Left lung (tissue), 10 donors: ENCODE data around the gene CRIM1. TPM values are rescaled to one million over a fixed set of nuclear protein-coding genes. Genes with fewer than 3 reads are reported as not detected.
A peak's percentile ranks its signal among the peaks of the same experiment; 100 is the strongest.

Source experiments
- ATAC-seq: fragments of 200-7000 bp; cut with Tn5 transposase; one replicate; pipeline ENCODE4 v1.9.1; 2020; ENCODE audit warnings: moderate library complexity
- DNase-seq, 4 donors: peaks; one replicate each; pipeline ENCODE4 v3.0.0-alpha.2; 2013 to 2020
- H3K27ac ChIP-seq, 2 donors: fragments of 200-600 bp; sonication (generic) in 1 of 2; one replicate each; pipeline versions ENCODE4 v1.5.0 to v1.8.0; 2020 to 2021
- H3K27me3 ChIP-seq, 2 donors: fragments of 200-600 bp; sonication (generic) in 1 of 2; one replicate each; pipeline versions ENCODE4 v1.5.0 to v1.8.0; 2020 to 2021
- H3K36me3 ChIP-seq, 2 donors: fragments of 200-600 bp; sonication (generic) in 1 of 2; one replicate each; pipeline versions ENCODE4 v1.5.0 to v1.8.0; 2020 to 2021
- H3K4me1 ChIP-seq, 2 donors: fragments of 200-600 bp; one replicate each; pipeline ENCODE4 v1.8.0; 2021
- H3K4me3 ChIP-seq, 2 donors: fragments of 200-600 bp; sonication (generic) in 1 of 2; one replicate each; pipeline versions ENCODE4 v1.5.0 to v1.8.0; 2020 to 2021; ENCODE audit warnings: mild to moderate bottlenecking in 1 of 2
- H3K9me3 ChIP-seq, 2 donors: fragments of 200-600 bp; sonication (generic) in 1 of 2; one replicate each; pipeline versions ENCODE4 v1.5.0 to v1.8.0; 2020 to 2021
- CTCF ChIP-seq, 2 donors: fragments of 200-600 bp; sonication (generic) in 1 of 2; IDR thresholded peaks; one replicate each; pipeline versions ENCODE4 v1.5.0 to v1.8.0; 2021; ENCODE audit warnings: antibody characterized with exemption in 2 of 2
- intact Hi-C, 2 donors: fragments of 100-400 bp; cut with DNase I; formaldehyde crosslinking; loops; one replicate each; pipeline versions ENCODE4 v1.11.2 to v1.14.2; 2022
- polyA plus RNA-seq, 6 donors: library from polyadenylated mRNA; unstranded; fragments of 120-200 nt; gene quantifications; one replicate each; pipeline ENCODE4 v1.2.1, GENCODE V29; 2013; ENCODE audit not compliant: insufficient read length in 6 of 6
- total RNA-seq, 2 donors: library from RNA; stranded (reverse); fragmentation: NEBNext Ultra II Directional; extraction: Animal tissue kit (Norgen Biotek cat#: 25700); gene quantifications; one replicate each; pipeline ENCODE4 v1.2.1, GENCODE V29; 2021
- donor health status: DM: no; HTN: yes; CAD: no.
- donor health status: DM: no; HTN: no; CAD: no.

CRIM1 gene
- total and polyA plus RNA-seq, 8 donors = 28.7 to 72.9 (median 31.4) TPM

- H3K4me1 ChIP-seq = peaks cover 13 to 24% of the 10 kb centered on the region in 2 donors
- TF ChIP-seq CTCF (IDR thresholded peaks at IDR 0.05) = no peak
- H3K27me3 ChIP-seq = no peaks in the 10 kb centered on the region
- peaks cover 0 to 9% of the 10 kb centered on the region in 2 donors for H3K36me3 ChIP-seq
- H3K9me3 ChIP-seq = no peaks in the 10 kb centered on the region
- H3K4me3 ChIP-seq = no peak overlapping the region
- no peak for DNase-seq
- intact Hi-C loops = no loop called here
- no peak overlapping the region for H3K27ac ChIP-seq
- ATAC-seq = no peak
These were observed 96.7 kb downstream of the CRIM1 start for GRCh38 chr2:36452260-36452659.

DNA sequence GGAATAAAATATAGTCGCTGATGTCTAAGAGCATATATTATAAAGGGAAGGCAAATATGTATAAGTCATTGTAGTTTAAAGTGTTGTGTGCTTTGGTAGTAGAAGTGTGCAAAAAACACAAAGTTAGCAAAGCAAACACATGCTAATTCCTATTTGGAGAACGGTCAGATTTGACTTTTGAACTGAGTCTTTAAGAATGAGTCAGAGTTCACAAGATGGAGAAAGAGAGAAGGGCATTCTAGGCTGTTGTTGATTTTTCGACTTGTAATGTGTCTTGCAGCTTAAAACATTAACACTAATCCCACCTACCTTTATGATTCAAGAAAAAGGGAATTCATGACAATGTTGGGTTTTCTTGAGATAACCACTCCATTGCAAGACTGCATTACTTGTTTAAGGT is 98.1 kb downstream of the CRIM1 start:
- no peaks in the 10 kb centered on the region for H3K27me3 ChIP-seq
- DNase-seq (no peak), ATAC-seq (no peak)
- H3K27ac ChIP-seq = no peak overlapping the region
- H3K36me3 ChIP-seq = no peaks in the 10 kb centered on the region
- peaks cover 13 to 24% of the 10 kb centered on the region in 2 donors for H3K4me1 ChIP-seq
- intact Hi-C loops = no loop called here
- TF ChIP-seq CTCF (IDR thresholded peaks at IDR 0.05) = no peak
- no peak overlapping the region for H3K4me3 ChIP-seq
- no peaks in the 10 kb centered on the region for H3K9me3 ChIP-seq

DNA sequence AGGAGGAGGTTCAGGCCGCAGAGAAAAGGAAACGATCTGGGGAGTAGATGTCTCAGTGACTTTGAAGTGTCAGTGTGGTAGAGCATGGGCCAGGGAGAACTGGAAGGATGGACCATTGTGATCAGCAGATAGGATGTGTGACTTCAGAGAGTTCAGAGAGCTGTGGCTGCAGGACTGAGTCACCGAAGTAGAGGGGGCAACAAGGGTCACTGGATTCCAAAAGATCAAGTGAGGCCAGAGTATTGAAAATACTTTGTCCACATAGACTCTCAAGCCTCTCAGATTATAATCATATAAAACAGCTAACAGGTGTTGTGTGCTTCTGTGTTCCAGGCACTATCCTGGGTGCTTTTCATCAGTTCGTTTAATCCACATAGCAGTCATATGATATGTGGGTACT is 99.4 kb downstream of the CRIM1 start:
- no peak for DNase-seq
- TF ChIP-seq CTCF (IDR thresholded peaks at IDR 0.05) = no peak
- H3K4me3 ChIP-seq = no peak overlapping the region
- H3K36me3 ChIP-seq = no peaks in the 10 kb centered on the region
- no peaks in the 10 kb centered on the region for H3K27me3 ChIP-seq
- H3K4me1 ChIP-seq = peaks cover 13 to 32% of the 10 kb centered on the region in 2 donors
- ATAC-seq = no peak
- H3K9me3 ChIP-seq = no peaks in the 10 kb centered on the region
- H3K27ac ChIP-seq = no peak overlapping the region
- intact Hi-C loops = no loop called here

- no peak for TF ChIP-seq CTCF (IDR thresholded peaks at IDR 0.05)
- DNase-seq (no peak), ATAC-seq (no peak)
- Histone ChIP-seq H3K36me3 (no peaks in the 10 kb centered on the region), H3K9me3 (no peaks in the 10 kb centered on the region), H3K27me3 (no peaks in the 10 kb centered on the region), H3K4me1 (peaks cover 16 to 40% of the 10 kb centered on the region in 2 donors), H3K4me3 (no peak overlapping the region), H3K27ac (peak overlapping the region; percentile 26 to 45)
- intact Hi-C loops = no loop called here
These were observed 100.2 kb downstream of the CRIM1 start for GRCh38 chr2:36455788-36456187.

- intact Hi-C loops = no loop called here
These were observed 100.9 kb downstream of the CRIM1 start for GRCh38 chr2:36456227-36457175.

More at GRCh38 chr2:36456227-36457175, 100.9 kb downstream of the CRIM1 start:
- DNase-seq (peak; percentile 65 to 73 (median 68)), ATAC-seq (peak; percentile 63)
- TF ChIP-seq CTCF (IDR thresholded peaks at IDR 0.05) = no peak
- Histone ChIP-seq H3K27me3 (no peaks in the 10 kb centered on the region), H3K36me3 (no peaks in the 10 kb centered on the region), H3K4me1 (peaks cover 24 to 40% of the 10 kb centered on the region in 2 donors), H3K9me3 (no peaks in the 10 kb centered on the region), H3K4me3 (no peak overlapping the region), H3K27ac (peak overlapping the region; percentile 26 to 45)
